ENCODE results near the gene FAM131A. TPM values are rescaled to one million over a fixed set of nuclear protein-coding genes. Genes with fewer than 3 reads are reported as not detected.

Gene FAM131A
- total and polyA plus RNA-seq, 9 of the 15 experiments (the other 6 are each of a cell fraction or from before 2014, with no cell fraction given), result 0.48 to 11.1 (median 4.3) TPM

GRCh38 chr3:184378651-184379357 is 41.4 kb downstream of the FAM131A start:
- TF ChIP-seq, protein P1, sequence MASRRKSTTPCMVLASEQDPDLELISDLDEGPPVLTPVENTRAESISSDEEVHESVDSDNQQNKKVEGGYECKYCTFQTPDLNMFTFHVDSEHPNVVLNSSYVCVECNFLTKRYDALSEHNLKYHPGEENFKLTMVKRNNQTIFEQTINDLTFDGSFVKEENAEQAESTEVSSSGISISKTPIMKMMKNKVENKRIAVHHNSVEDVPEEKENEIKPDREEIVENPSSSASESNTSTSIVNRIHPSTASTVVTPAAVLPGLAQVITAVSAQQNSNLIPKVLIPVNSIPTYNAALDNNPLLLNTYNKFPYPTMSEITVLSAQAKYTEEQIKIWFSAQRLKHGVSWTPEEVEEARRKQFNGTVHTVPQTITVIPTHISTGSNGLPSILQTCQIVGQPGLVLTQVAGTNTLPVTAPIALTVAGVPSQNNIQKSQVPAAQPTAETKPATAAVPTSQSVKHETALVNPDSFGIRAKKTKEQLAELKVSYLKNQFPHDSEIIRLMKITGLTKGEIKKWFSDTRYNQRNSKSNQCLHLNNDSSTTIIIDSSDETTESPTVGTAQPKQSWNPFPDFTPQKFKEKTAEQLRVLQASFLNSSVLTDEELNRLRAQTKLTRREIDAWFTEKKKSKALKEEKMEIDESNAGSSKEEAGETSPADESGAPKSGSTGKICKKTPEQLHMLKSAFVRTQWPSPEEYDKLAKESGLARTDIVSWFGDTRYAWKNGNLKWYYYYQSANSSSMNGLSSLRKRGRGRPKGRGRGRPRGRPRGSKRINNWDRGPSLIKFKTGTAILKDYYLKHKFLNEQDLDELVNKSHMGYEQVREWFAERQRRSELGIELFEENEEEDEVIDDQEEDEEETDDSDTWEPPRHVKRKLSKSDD (conservative IDR thresholded peaks at IDR 0.05; ENCODE audit: low read length), result no peak
- TF ChIP-seq ZNF316 (IDR thresholded peaks at IDR 0.05), result no peak
- TF ChIP-seq CCAR2 (IDR thresholded peaks at IDR 0.05; ENCODE audit: low read depth, low read length), result no peak
- no peak for TF ChIP-seq RAD51 (IDR thresholded peaks at IDR 0.05; ENCODE audit: borderline replicate concordance, low read depth)
- TF ChIP-seq ZNF263 (CRISPR knock-in tag; IDR thresholded peaks at IDR 0.05; ENCODE audit: borderline replicate concordance), result 0 out of 2 replicates have a peak, but pooled peaks have one; percentile 22
- TF ChIP-seq, protein P2, sequence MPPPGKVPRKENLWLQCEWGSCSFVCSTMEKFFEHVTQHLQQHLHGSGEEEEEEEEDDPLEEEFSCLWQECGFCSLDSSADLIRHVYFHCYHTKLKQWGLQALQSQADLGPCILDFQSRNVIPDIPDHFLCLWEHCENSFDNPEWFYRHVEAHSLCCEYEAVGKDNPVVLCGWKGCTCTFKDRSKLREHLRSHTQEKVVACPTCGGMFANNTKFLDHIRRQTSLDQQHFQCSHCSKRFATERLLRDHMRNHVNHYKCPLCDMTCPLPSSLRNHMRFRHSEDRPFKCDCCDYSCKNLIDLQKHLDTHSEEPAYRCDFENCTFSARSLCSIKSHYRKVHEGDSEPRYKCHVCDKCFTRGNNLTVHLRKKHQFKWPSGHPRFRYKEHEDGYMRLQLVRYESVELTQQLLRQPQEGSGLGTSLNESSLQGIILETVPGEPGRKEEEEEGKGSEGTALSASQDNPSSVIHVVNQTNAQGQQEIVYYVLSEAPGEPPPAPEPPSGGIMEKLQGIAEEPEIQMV (tag; conservative IDR thresholded peaks at IDR 0.05; ENCODE audit: low read depth), result no peak
- TF ChIP-seq ZC3H4 (CRISPR knock-in tag; IDR thresholded peaks at IDR 0.05; ENCODE audit: borderline replicate concordance), result no peak
- TF ChIP-seq MAFF (IDR thresholded peaks at IDR 0.05; ENCODE audit: low read length), result no peak
- Histone ChIP-seq H3K79me2 (ENCODE audit: control insufficient read depth, insufficient read depth, low read length) (no peaks in the 10 kb centered on the region), H3K4me1 (replicated peaks in 1 of 2; ENCODE audit: control insufficient read depth in 2 of 2, insufficient read depth in 2 of 2, low read length in 2 of 2) (peaks cover 5 to 34% of the 10 kb centered on the region in 2 experiments; a peak in 4 of 5 replicates), H3K9me3 (replicated peaks; ENCODE audit: control insufficient read depth, insufficient read depth, low read depth, low read length) (no peaks in the 10 kb centered on the region), H3K9ac (ENCODE audit: insufficient read depth in 1 of 2, low read depth in 2 of 2, low read length in 2 of 2) (no peak overlapping the region; a peak in 1 of 4 replicates), H3K27me3 (ENCODE audit: control insufficient read depth in 2 of 2, insufficient read depth in 2 of 2, low read length in 2 of 2) (peaks cover 18 to 31% of the 10 kb centered on the region in 2 experiments), H3K4me2 (ENCODE audit: insufficient read depth, low read length) (no peak overlapping the region), H4K20me1 (replicated peaks; ENCODE audit: control insufficient read depth, insufficient read depth, low read length) (0 out of 2 replicates have a peak, but pooled peaks cover 3% of the 10 kb centered on the region), H2AFZ (ENCODE audit: low read depth, low read length) (peak overlapping the region; percentile 90), H3K9me1 (ENCODE audit: control insufficient read depth, insufficient read depth, low read length) (no peaks in the 10 kb centered on the region), H3K27ac (ENCODE audit: extremely low read depth, low read depth, low read length) (no peak overlapping the region), H3K4me3 (no peak overlapping the region), H3K36me3 (ENCODE audit: control insufficient read depth, insufficient read depth, low read length) (no peaks in the 10 kb centered on the region)
- DNase-seq (ENCODE audit: extremely low read depth in 1 of 4, low spot score in 3 of 4) (peak in 1 of 4 experiments; percentile 33), ATAC-seq (no peak), FAIRE-seq (no peak)
- no TSS peak for BruUV-seq (replicated peaks)
- ChIA-PET POLR2A (no interaction called here), CTCF (ENCODE audit: low intra/inter-chr PET ratio) (no interaction called here)
- intact Hi-C loops (cut with micrococcal nuclease), result loop anchor here (10.0 kb wide), 1 partner anchor 396 kb away; no protein-coding TSS in a partner anchor
- WGBS (ENCODE audit: insufficient coverage, low coverage, missing lambda C conversion rate), result 67% methylated on average over 9 of the region's 10 CpGs
- in situ Hi-C loops (cut with MboI), result no loop called here
